ENCODE measurements around the gene EEF1AKMT1. TPM values are rescaled to one million over a fixed set of nuclear protein-coding genes. Genes with fewer than 3 reads are reported as not detected.

The EEF1AKMT1 gene
- total RNA-seq, 1 donor from 2014 or later = 16.0 TPM

GRCh38 chr13:20702530-20702914 is 71.2 kb downstream of the EEF1AKMT1 start:
- DNase-seq (ENCODE audit: low read depth) = no peak
- TF ChIP-seq CTCF (conservative IDR thresholded peaks at IDR 0.05; ENCODE audit: low read depth, low read length) = no peak
- peak overlapping the region; percentile 64 for H3K4me3 ChIP-seq (ENCODE audit: low read depth, low read length)

GRCh38 chr13:20701461-20701860 is 72.3 kb downstream of the EEF1AKMT1 start:
- no peak for TF ChIP-seq CTCF (conservative IDR thresholded peaks at IDR 0.05; ENCODE audit: low read depth, low read length)
- DNase-seq (ENCODE audit: low read depth) = no peak
- no peak overlapping the region for H3K4me3 ChIP-seq (ENCODE audit: low read depth, low read length)

GRCh38 chr13:20700288-20700687 is 73.5 kb downstream of the EEF1AKMT1 start:
- DNase-seq (ENCODE audit: low read depth) = no peak
- TF ChIP-seq CTCF (conservative IDR thresholded peaks at IDR 0.05; ENCODE audit: low read depth, low read length) = no peak
- no peak overlapping the region for H3K4me3 ChIP-seq (ENCODE audit: low read depth, low read length)

- H3K4me3 ChIP-seq (ENCODE audit: low read depth, low read length) = no peak overlapping the region
- no peak for TF ChIP-seq CTCF (conservative IDR thresholded peaks at IDR 0.05; ENCODE audit: low read depth, low read length)
- no peak for DNase-seq (ENCODE audit: low read depth)
These were observed 74.0 kb downstream of the EEF1AKMT1 start for GRCh38 chr13:20699715-20700114.

GRCh38 chr13:20696073-20696472 is 77.7 kb downstream of the EEF1AKMT1 start:
- TF ChIP-seq CTCF (conservative IDR thresholded peaks at IDR 0.05; ENCODE audit: low read depth, low read length) = no peak
- no peak for DNase-seq (ENCODE audit: low read depth)
- H3K4me3 ChIP-seq (ENCODE audit: low read depth, low read length) = no peak overlapping the region

GRCh38 chr13:20691616-20692015 is 82.1 kb downstream of the EEF1AKMT1 start:
- no peak for TF ChIP-seq CTCF (conservative IDR thresholded peaks at IDR 0.05; ENCODE audit: low read depth, low read length)
- no peak for DNase-seq (ENCODE audit: low read depth)
- H3K4me3 ChIP-seq (ENCODE audit: low read depth, low read length) = no peak overlapping the region

- DNase-seq (ENCODE audit: low read depth) = no peak
- TF ChIP-seq CTCF (conservative IDR thresholded peaks at IDR 0.05; ENCODE audit: low read depth, low read length) = no peak
- no peak overlapping the region for H3K4me3 ChIP-seq (ENCODE audit: low read depth, low read length)
These were observed 84.5 kb downstream of the EEF1AKMT1 start for GRCh38 chr13:20689291-20689690.

Measured in epithelial cell of proximal tubule (primary cell).